Neural progenitor cell (in vitro differentiated cells): ENCODE data around the gene TBC1D20. TPM values are rescaled to one million over a fixed set of nuclear protein-coding genes. Genes with fewer than 3 reads are reported as not detected.

Source experiments
- DNase-seq: peaks from one replicate; pipeline ENCODE4 v3.0.0-alpha.2; 2016; ENCODE audit warnings: low spot score
- H2AFZ ChIP-seq: fragments of 200-600 bp; sonication (generic); replicated peaks from 2 replicates; pipeline ENCODE4 v1.6.1; 2016; ENCODE audit warnings: antibody characterized with exemption
- H3F3A ChIP-seq: fragments of 200-600 bp; sonication (generic); 2 replicates; pipeline ENCODE4 v1.6.1; 2016; ENCODE audit warnings: antibody characterized with exemption, low read depth
- H3K27ac ChIP-seq: fragments of 200-600 bp; sonication (generic); 2 replicates; pipeline ENCODE4 v1.5.1; 2016; ENCODE audit warnings: mild to moderate bottlenecking
- H3K27me3 ChIP-seq: fragments of 200-600 bp; sonication (generic); 2 replicates; pipeline ENCODE4 v1.6.1; 2016; ENCODE audit warnings: mild to moderate bottlenecking, moderate library complexity
- H3K36me3 ChIP-seq: fragments of 200-600 bp; sonication (generic); 2 replicates; pipeline ENCODE4 v1.5.1; 2016
- H3K4me1 ChIP-seq: fragments of 200-600 bp; sonication (generic); 2 replicates; pipeline ENCODE4 v1.6.1; 2016; ENCODE audit warnings: mixed run types
- H3K4me2 ChIP-seq: fragments of 200-600 bp; sonication (generic); 2 replicates; pipeline ENCODE4 v1.6.1; 2016
- H3K4me3 ChIP-seq: fragments of 200-600 bp; sonication (generic); 2 replicates; pipeline ENCODE4 v1.5.1; 2016
- H3K79me2 ChIP-seq: fragments of 200-600 bp; sonication (generic); 2 replicates; pipeline ENCODE4 v1.6.1; 2016; ENCODE audit warnings: low read depth
- H3K9ac ChIP-seq: fragments of 200-600 bp; sonication (generic); 2 replicates; pipeline ENCODE4 v1.6.1; 2016
- H3K9me3 ChIP-seq: fragments of 200-600 bp; sonication (generic); 2 replicates; pipeline ENCODE4 v1.5.1; 2016; ENCODE audit warnings: low read depth
- H4K20me1 ChIP-seq: fragments of 200-600 bp; sonication (generic); 2 replicates; pipeline ENCODE4 v1.6.1; 2016; ENCODE audit warnings: low read depth
- H3K27ac Mint-ChIP-seq: 3 replicates; pipeline ENCODE4 v1.8.0; 2021; ENCODE audit warnings: mixed read lengths
- H3K27me3 Mint-ChIP-seq: 2 replicates; pipeline ENCODE4 v1.8.0; 2022; ENCODE audit warnings: low read depth, mild to moderate bottlenecking, inconsistent platforms, moderate library complexity, mixed read lengths; ENCODE audit not compliant: insufficient read depth
- H3K36me3 Mint-ChIP-seq: 3 replicates; pipeline ENCODE4 v1.8.0; 2021; ENCODE audit warnings: mixed read lengths
- H3K4me1 Mint-ChIP-seq: 3 replicates; pipeline ENCODE4 v1.8.0; 2021; ENCODE audit warnings: mixed read lengths
- H3K4me3 Mint-ChIP-seq: 3 replicates; pipeline ENCODE4 v1.8.0; 2021; ENCODE audit warnings: mild to moderate bottlenecking, moderate library complexity, mixed read lengths
- H3K9me3 Mint-ChIP-seq: 3 replicates; pipeline ENCODE4 v1.8.0; 2020; ENCODE audit warnings: mixed read lengths
- EZH2 ChIP-seq: fragments of 200-600 bp; sonication (generic); IDR thresholded peaks from 2 replicates; pipeline ENCODE4 v1.6.1; 2017; ENCODE audit warnings: antibody characterized with exemption, mild to moderate bottlenecking, moderate library complexity
- EZH2phosphoT487 ChIP-seq: fragments of 200-600 bp; sonication (generic); IDR thresholded peaks from 2 replicates; pipeline ENCODE4 v1.6.1; 2017; ENCODE audit warnings: antibody characterized with exemption
- total RNA-seq: library from RNA; depleted of rRNA; stranded (reverse); fragments of >200 nt; gene quantifications from 2 replicates; pipeline ENCODE4 v1.2.3, GENCODE V29; 2015; ENCODE audit warnings: low replicate concordance
- TF ChIP-seq, protein P1 (sequence below): fragments of 200-600 bp; sonication (generic); IDR thresholded peaks from 2 replicates; pipeline ENCODE4 v1.5.1; 2017; ENCODE audit warnings: antibody characterized with exemption, mild to moderate bottlenecking

TBC1D20 gene
- total RNA-seq, 1 donor from 2014 or later: 23.2 TPM

DNA sequence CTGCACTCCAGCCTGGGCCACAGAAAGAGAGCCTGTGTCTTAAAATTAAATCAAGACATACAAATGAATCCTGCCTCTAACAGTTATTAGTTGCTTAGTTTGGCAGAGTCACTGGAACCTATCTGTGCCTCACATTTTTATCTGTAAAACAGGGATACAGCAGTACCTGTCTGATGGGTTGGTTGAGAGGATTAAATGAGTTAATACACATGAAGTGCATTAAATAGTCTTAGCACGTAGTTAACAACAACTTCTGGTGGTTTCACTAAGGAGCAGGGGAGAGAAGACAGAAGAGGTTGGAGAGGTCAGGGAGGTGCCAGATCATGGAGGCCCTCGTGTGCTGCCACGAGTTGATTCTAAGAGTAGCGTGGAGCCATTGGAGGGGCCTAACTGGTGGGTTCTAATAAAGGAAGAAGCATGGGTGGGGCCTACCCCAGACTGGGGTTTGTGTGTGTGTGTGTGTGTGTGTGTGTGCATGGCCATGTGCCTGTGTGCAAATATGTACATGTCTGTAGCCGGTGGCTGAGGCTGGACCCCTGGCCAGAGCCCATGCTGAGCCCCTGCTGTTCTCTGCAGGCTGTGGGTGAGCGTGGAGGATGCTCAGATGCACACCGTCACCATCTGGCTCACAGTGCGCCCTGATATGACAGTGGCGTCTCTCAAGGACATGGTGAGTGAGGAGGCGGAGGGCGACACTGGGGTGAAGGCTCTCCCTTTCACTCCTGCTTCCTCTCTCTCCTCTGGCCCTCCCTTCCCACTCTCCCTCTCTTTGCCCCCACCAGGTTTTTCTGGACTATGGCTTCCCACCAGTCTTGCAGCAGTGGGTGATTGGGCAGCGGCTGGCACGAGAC is 45.2 kb downstream of the TBC1D20 start:
- H2AFZ ChIP-seq: no peak overlapping the region
- H3K4me3 ChIP-seq: no peak overlapping the region
- peaks cover 9% of the 10 kb centered on the region for H3K36me3 ChIP-seq
- peaks cover under 1% of the 10 kb centered on the region for H3K27me3 Mint-ChIP-seq
- no peak overlapping the region for H3K4me2 ChIP-seq
- H3K9me3 Mint-ChIP-seq: peaks cover 2% of the 10 kb centered on the region
- H3K27ac ChIP-seq: no peak overlapping the region
- H3K27me3 ChIP-seq: no peaks in the 10 kb centered on the region
- no peak overlapping the region for H3K4me3 Mint-ChIP-seq
- no peaks in the 10 kb centered on the region for H3K4me1 Mint-ChIP-seq
- peaks cover 6% of the 10 kb centered on the region for H4K20me1 ChIP-seq
- no peaks in the 10 kb centered on the region for H3F3A ChIP-seq
- no peak overlapping the region for H3K27ac Mint-ChIP-seq
- H3K79me2 ChIP-seq: peaks cover 10% of the 10 kb centered on the region
- no peak for TF ChIP-seq EZH2phosphoT487
- TF ChIP-seq, protein P1, sequence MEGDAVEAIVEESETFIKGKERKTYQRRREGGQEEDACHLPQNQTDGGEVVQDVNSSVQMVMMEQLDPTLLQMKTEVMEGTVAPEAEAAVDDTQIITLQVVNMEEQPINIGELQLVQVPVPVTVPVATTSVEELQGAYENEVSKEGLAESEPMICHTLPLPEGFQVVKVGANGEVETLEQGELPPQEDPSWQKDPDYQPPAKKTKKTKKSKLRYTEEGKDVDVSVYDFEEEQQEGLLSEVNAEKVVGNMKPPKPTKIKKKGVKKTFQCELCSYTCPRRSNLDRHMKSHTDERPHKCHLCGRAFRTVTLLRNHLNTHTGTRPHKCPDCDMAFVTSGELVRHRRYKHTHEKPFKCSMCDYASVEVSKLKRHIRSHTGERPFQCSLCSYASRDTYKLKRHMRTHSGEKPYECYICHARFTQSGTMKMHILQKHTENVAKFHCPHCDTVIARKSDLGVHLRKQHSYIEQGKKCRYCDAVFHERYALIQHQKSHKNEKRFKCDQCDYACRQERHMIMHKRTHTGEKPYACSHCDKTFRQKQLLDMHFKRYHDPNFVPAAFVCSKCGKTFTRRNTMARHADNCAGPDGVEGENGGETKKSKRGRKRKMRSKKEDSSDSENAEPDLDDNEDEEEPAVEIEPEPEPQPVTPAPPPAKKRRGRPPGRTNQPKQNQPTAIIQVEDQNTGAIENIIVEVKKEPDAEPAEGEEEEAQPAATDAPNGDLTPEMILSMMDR: no peak
- no peak for TF ChIP-seq EZH2
- H3K9ac ChIP-seq: no peak overlapping the region
- H3K9me3 ChIP-seq: no peaks in the 10 kb centered on the region
- DNase-seq: no peak
- peaks cover 31% of the 10 kb centered on the region for H3K36me3 Mint-ChIP-seq
- H3K4me1 ChIP-seq: no peaks in the 10 kb centered on the region

- H3K9me3 ChIP-seq: no peaks in the 10 kb centered on the region
- H4K20me1 ChIP-seq: peaks cover 6% of the 10 kb centered on the region
- Mint-ChIP-seq H3K27me3 (no peaks in the 10 kb centered on the region), H3K36me3 (peaks cover 33% of the 10 kb centered on the region), H3K27ac (no peak overlapping the region), H3K4me1 (no peaks in the 10 kb centered on the region), H3K9me3 (peaks cover 9% of the 10 kb centered on the region), H3K4me3 (no peak overlapping the region)
- TF ChIP-seq EZH2phosphoT487 (no peak), EZH2 (no peak)
- TF ChIP-seq, protein P1: no peak
- no peak overlapping the region for H2AFZ ChIP-seq
- H3K79me2 ChIP-seq: peaks cover 11% of the 10 kb centered on the region
- H3K4me3 ChIP-seq: no peak overlapping the region
- no peak for DNase-seq
- no peaks in the 10 kb centered on the region for H3K27me3 ChIP-seq
- H3K9ac ChIP-seq: no peak overlapping the region
- H3K36me3 ChIP-seq: peaks cover 17% of the 10 kb centered on the region
- no peak overlapping the region for H3K4me2 ChIP-seq
- H3F3A ChIP-seq: no peaks in the 10 kb centered on the region
- no peak overlapping the region for H3K27ac ChIP-seq
- H3K4me1 ChIP-seq: no peaks in the 10 kb centered on the region
These were observed 46.5 kb downstream of the TBC1D20 start for GRCh38 chr20:415820-416322.

- DNase-seq: no peak
- Mint-ChIP-seq H3K36me3 (peaks cover 45% of the 10 kb centered on the region), H3K27me3 (no peaks in the 10 kb centered on the region), H3K27ac (no peak overlapping the region), H3K9me3 (peaks cover 9% of the 10 kb centered on the region), H3K4me3 (no peak overlapping the region), H3K4me1 (peaks cover 4% of the 10 kb centered on the region)
- Histone ChIP-seq H3K4me1 (peaks cover 3% of the 10 kb centered on the region), H3K27me3 (no peaks in the 10 kb centered on the region), H3K36me3 (peaks cover 21% of the 10 kb centered on the region), H3K79me2 (peaks cover 29% of the 10 kb centered on the region), H3K9me3 (no peaks in the 10 kb centered on the region), H2AFZ (no peak overlapping the region), H3F3A (no peaks in the 10 kb centered on the region), H3K4me3 (no peak overlapping the region), H4K20me1 (peaks cover 8% of the 10 kb centered on the region), H3K27ac (no peak overlapping the region), H3K9ac (no peak overlapping the region), H3K4me2 (no peak overlapping the region)
- TF ChIP-seq EZH2phosphoT487 (no peak), EZH2 (no peak)
- TF ChIP-seq, protein P1: no peak
These were observed 48.2 kb downstream of the TBC1D20 start for GRCh38 chr20:414161-414560.
